Measurements from ENCODE around the gene WWOX. TPM values are rescaled to one million over a fixed set of nuclear protein-coding genes. Genes with fewer than 3 reads are reported as not detected.

WWOX gene
- total and polyA plus RNA-seq, 2 donors (not counting 1 experiment from before 2014, with no cell fraction given), result 10.5 to 42.3 TPM

- H3K27ac ChIP-seq (ENCODE audit: low read length in 2 of 2), result no peak overlapping the region
- no peaks in the 10 kb centered on the region for H3K27me3 Mint-ChIP-seq
- TF ChIP-seq EZH2 (IDR thresholded peaks at IDR 0.05; ENCODE audit: borderline replicate concordance, insufficient read depth, low read depth, low read length, poor library complexity, severe bottlenecking) (no peak), CTCF (IDR thresholded peaks at IDR 0.05) (no peak)
- DNase-seq (no peak), ATAC-seq (ENCODE audit: low read depth) (no peak)
- H3K79me2 ChIP-seq (ENCODE audit: control insufficient read depth, insufficient read depth, low read length), result no peaks in the 10 kb centered on the region
- no peak overlapping the region for H3K4me3 Mint-ChIP-seq
- H3K27ac Mint-ChIP-seq, result no peak overlapping the region
- WGBS (ENCODE audit: insufficient coverage), result 86% methylated on average over 4 of the region's 5 CpGs
- H3K9me3 ChIP-seq (ENCODE audit: control extremely low read depth in 1 of 3, control insufficient read depth in 2 of 3, insufficient read depth in 1 of 3, low read length in 2 of 3), result no peaks in the 10 kb centered on the region
- H3K9ac ChIP-seq (ENCODE audit: low read length), result no peak overlapping the region
- H3K4me3 ChIP-seq (ENCODE audit: control extremely low read depth in 1 of 5, extremely low read depth in 1 of 5, insufficient read depth in 1 of 5, low read depth in 2 of 5, low read length in 4 of 5), result no peak overlapping the region
- no peak overlapping the region for H2AFZ ChIP-seq (ENCODE audit: insufficient read depth, low read depth, low read length, poor library complexity, severe bottlenecking)
- ChIA-PET CTCF (interaction anchor here (1.7 kb wide), 1 partner anchor 10 kb away, joined by 6 read pairs; no protein-coding TSS in a partner anchor), POLR2A (no interaction called here)
- intact Hi-C loops (cut with micrococcal nuclease), result no loop called here
- no peaks in the 10 kb centered on the region for H4K20me1 ChIP-seq (ENCODE audit: control insufficient read depth, insufficient read depth, low read length, poor library complexity, severe bottlenecking)
- no peaks in the 10 kb centered on the region for H3K36me3 ChIP-seq (replicated peaks in 1 of 2; ENCODE audit: control extremely low read depth in 1 of 2, control insufficient read depth in 1 of 2, extremely low read depth in 1 of 2, insufficient read depth in 2 of 2, low read length in 1 of 2)
- no peaks in the 10 kb centered on the region for H3K4me1 ChIP-seq (ENCODE audit: control insufficient read depth in 2 of 2, insufficient read depth in 2 of 2, low read length in 2 of 2)
- H3K27me3 ChIP-seq (replicated peaks in 1 of 4; ENCODE audit: control extremely low read depth in 1 of 4, control insufficient read depth in 3 of 4, insufficient read depth in 4 of 4, low read length in 3 of 4), result no peaks in the 10 kb centered on the region
- H3K4me2 ChIP-seq (replicated peaks; ENCODE audit: low read depth, low read length, poor library complexity, severe bottlenecking), result no peak overlapping the region
- no peaks in the 10 kb centered on the region for H3K9me3 Mint-ChIP-seq (ENCODE audit: insufficient read depth)
- H3K4me1 Mint-ChIP-seq, result no peaks in the 10 kb centered on the region
These were observed 346.4 kb downstream of the WWOX start for GRCh38 chr16:78445818-78446217.

GRCh38 chr16:78446486-78446885 is 347.0 kb downstream of the WWOX start:
- H3K27ac ChIP-seq (ENCODE audit: low read length in 2 of 2), result no peak overlapping the region
- H3K4me2 ChIP-seq (replicated peaks; ENCODE audit: low read depth, low read length, poor library complexity, severe bottlenecking), result no peak overlapping the region
- no peaks in the 10 kb centered on the region for H3K4me1 ChIP-seq (ENCODE audit: control insufficient read depth in 2 of 2, insufficient read depth in 2 of 2, low read length in 2 of 2)
- H2AFZ ChIP-seq (ENCODE audit: insufficient read depth, low read depth, low read length, poor library complexity, severe bottlenecking), result no peak overlapping the region
- TF ChIP-seq EZH2 (IDR thresholded peaks at IDR 0.05; ENCODE audit: borderline replicate concordance, insufficient read depth, low read depth, low read length, poor library complexity, severe bottlenecking) (no peak), CTCF (IDR thresholded peaks at IDR 0.05) (no peak)
- WGBS (ENCODE audit: insufficient coverage), result no CpG with 5 or more reads among the region's 5 CpGs
- H4K20me1 ChIP-seq (ENCODE audit: control insufficient read depth, insufficient read depth, low read length, poor library complexity, severe bottlenecking), result no peaks in the 10 kb centered on the region
- DNase-seq (no peak), ATAC-seq (ENCODE audit: low read depth) (no peak)
- H3K27me3 ChIP-seq (replicated peaks in 1 of 4; ENCODE audit: control extremely low read depth in 1 of 4, control insufficient read depth in 3 of 4, insufficient read depth in 4 of 4, low read length in 3 of 4), result no peaks in the 10 kb centered on the region
- no peaks in the 10 kb centered on the region for H3K36me3 ChIP-seq (replicated peaks in 1 of 2; ENCODE audit: control extremely low read depth in 1 of 2, control insufficient read depth in 1 of 2, extremely low read depth in 1 of 2, insufficient read depth in 2 of 2, low read length in 1 of 2)
- no peaks in the 10 kb centered on the region for H3K9me3 ChIP-seq (ENCODE audit: control extremely low read depth in 1 of 3, control insufficient read depth in 2 of 3, insufficient read depth in 1 of 3, low read length in 2 of 3)
- CTCF ChIA-PET, result interaction anchor here (1.2 kb wide), 1 partner anchor 10 kb away, joined by 3 read pairs; no protein-coding TSS in a partner anchor
- H3K4me1 Mint-ChIP-seq, result no peaks in the 10 kb centered on the region
- no peaks in the 10 kb centered on the region for H3K9me3 Mint-ChIP-seq (ENCODE audit: insufficient read depth)
- intact Hi-C loops (cut with micrococcal nuclease), result no loop called here
- no peak overlapping the region for H3K4me3 ChIP-seq (ENCODE audit: control extremely low read depth in 1 of 5, extremely low read depth in 1 of 5, insufficient read depth in 1 of 5, low read depth in 2 of 5, low read length in 4 of 5)
- H3K27me3 Mint-ChIP-seq, result no peaks in the 10 kb centered on the region
- POLR2A ChIA-PET, result no interaction called here
- H3K27ac Mint-ChIP-seq, result no peak overlapping the region
- no peak overlapping the region for H3K9ac ChIP-seq (ENCODE audit: low read length)
- H3K79me2 ChIP-seq (ENCODE audit: control insufficient read depth, insufficient read depth, low read length), result no peaks in the 10 kb centered on the region
- no peak overlapping the region for H3K4me3 Mint-ChIP-seq
